ENCODE measurements around the gene HOXC12.

- TF ChIP-seq POLR2A (IDR thresholded peaks at IDR 0.05) (no peak), EP300 (IDR thresholded peaks at IDR 0.05) (no peak)
Measured at GRCh38 chr12:53954694-53955035, at the start of gene HOXC12.
